Measurements from ENCODE around the gene FOXA2.

DNA sequence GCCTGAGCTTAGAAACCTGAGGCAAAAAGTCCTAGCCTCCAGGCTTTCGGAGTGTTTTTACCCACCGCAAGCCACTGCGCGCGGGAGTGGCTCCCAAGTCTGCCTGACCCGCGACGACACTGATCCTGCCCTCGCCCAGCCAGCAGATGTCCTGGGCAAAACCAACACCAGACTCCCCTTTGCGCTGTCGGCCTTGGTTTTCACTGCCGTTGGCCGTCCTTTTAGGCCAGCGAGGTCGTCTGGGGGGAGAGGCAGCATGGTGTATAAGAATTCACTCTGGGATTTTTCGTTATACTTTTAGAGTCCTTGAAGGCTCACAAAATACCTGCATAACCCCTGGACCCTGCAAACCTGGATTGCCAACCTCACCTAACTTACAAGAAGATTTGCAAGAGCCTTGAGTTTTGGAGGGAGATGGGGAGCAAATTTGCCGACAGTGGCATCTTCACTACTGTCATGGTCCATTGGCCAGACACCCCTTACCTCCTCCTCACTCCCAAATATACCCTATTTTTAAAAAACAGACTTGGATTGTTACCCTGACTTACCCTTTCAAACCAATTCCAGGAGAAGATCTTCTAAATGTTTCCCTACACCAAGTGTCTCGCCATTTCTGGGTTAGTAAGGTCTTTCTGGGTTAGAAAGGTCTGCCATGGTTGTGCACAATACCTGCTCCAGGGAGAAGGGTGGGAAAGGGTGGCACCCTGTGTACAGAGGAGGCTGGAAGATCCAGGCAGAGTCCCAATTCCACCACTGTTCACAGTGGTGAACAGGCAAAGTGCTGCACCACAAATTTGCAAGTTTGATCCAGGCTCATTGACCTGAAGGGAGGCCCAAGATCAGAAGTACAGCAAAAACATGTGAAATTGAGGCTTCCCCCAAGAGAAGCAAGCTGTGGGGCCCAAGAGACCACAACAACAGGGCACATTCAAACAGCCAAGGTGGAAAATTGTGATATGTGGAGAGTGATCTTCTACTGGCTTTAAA is 4.4 kb downstream of the FOXA2 start:
- TF ChIP-seq POLR2A (IDR thresholded peaks at IDR 0.05) (no peak), CTCF (IDR thresholded peaks at IDR 0.05 in 8 of 11, conservative IDR thresholded peaks at IDR 0.05 in 3 of 11) (no peak)

Data from spleen (tissue), 7 donors.